HepG2 (cell line): ENCODE results near the gene L3MBTL4. TPM values are rescaled to one million over a fixed set of nuclear protein-coding genes. Genes with fewer than 3 reads are reported as not detected.

Experiments
- ATAC-seq: fragments of 200-7000 bp; cut with Tn5 transposase; 3 replicates; pipeline ENCODE4 v1.9.1; 2020; ENCODE audit warnings: mild to moderate bottlenecking, moderate library complexity
- BruUV-seq: library from RNA; stranded (reverse); fragments of 400-500 nt; replicated peaks from 2 replicates; lab custom pipeline; 2021; lab: Mats Ljungman, UMichigan
- CTCF ChIA-PET: fragments of 300-600 bp; formaldehyde crosslinking; extraction: SDS; loops from one replicate; lab custom pipeline; 2021; ENCODE audit warnings: low total read pairs, inconsistent platforms, low intra/inter-chr PET ratio; lab: Yijun Ruan, JAX
- POLR2A ChIA-PET: fragments of 350-600 bp; sonication (Branson Sonifier 250); formaldehyde crosslinking; loops from one replicate; lab custom pipeline; 2020; ENCODE audit warnings: antibody characterized with exemption, inconsistent platforms; lab: Yijun Ruan, JAX
- DNase-seq: peaks from one replicate; pipeline ENCODE4 v3.0.0-alpha.2; 2015; ENCODE audit warnings: low spot score
- FAIRE-seq: peaks from 3 replicates; lab custom pipeline; 2011; peaks lifted over from hg19 to GRCh38; lab: Jason Lieb, UNC
- H2AFZ ChIP-seq: one replicate; pipeline ENCODE4 v1.6.1; 2011; ENCODE audit warnings: low read length, inconsistent platforms
- H3K27ac ChIP-seq: fragments of 300-600 bp; 3 replicates; pipeline ENCODE4 v1.8.0; 2011; ENCODE audit warnings: mixed run types, mild to moderate bottlenecking, mixed read lengths, low read length, inconsistent platforms; ENCODE audit not compliant: insufficient read depth; ENCODE audit errors: extremely low read length
- H3K27me3 ChIP-seq, 2 experiments: fragments of 200-600 bp in 1 of 2; 2 replicates in 1 of 2; 3 replicates in 1 of 2; pipeline versions ENCODE4 v1.6.0 to v1.8.0; 2011; ENCODE audit warnings: low read length in 2 of 2, mild to moderate bottlenecking in 2 of 2, moderate library complexity in 2 of 2, inconsistent platforms in 1 of 2; ENCODE audit not compliant: insufficient read depth in 2 of 2, control insufficient read depth in 1 of 2
- H3K36me3 ChIP-seq, 2 experiments: fragments of 200-600 bp in 1 of 2; replicated peaks in 1 of 2; 2 replicates in 1 of 2; 3 replicates in 1 of 2; pipeline versions ENCODE4 v1.5.1 to v1.8.0; 2011; ENCODE audit warnings: low read length in 2 of 2, inconsistent platforms in 1 of 2; ENCODE audit not compliant: insufficient read depth in 2 of 2, control insufficient read depth in 1 of 2
- H3K4me1 ChIP-seq: 2 replicates; pipeline ENCODE4 v1.5.1; 2012; ENCODE audit warnings: low read length, inconsistent platforms; ENCODE audit not compliant: insufficient read depth
- H3K4me2 ChIP-seq: 2 replicates; pipeline ENCODE4 v1.6.0; 2011; ENCODE audit warnings: low read depth, low read length, inconsistent platforms
- H3K4me3 ChIP-seq, 3 experiments: fragments of 200-600 bp in 1 of 3; sonication (generic), shearing (Covaris generic) in 1 of 3; replicated peaks in 1 of 3; 2 replicates each; pipeline ENCODE4 v1.5.1; 2011 to 2016; ENCODE audit warnings: low read length in 3 of 3, inconsistent platforms in 2 of 3, low read depth in 2 of 3, mild to moderate bottlenecking in 2 of 3, control low read depth in 1 of 3, mixed read lengths in 1 of 3; ENCODE audit not compliant: insufficient read depth in 1 of 3
- H3K79me2 ChIP-seq: one replicate; pipeline ENCODE4 v1.6.1; 2011; ENCODE audit warnings: low read length, inconsistent platforms; ENCODE audit not compliant: insufficient read depth
- H3K9ac ChIP-seq: 2 replicates; pipeline ENCODE4 v1.6.0; 2011; ENCODE audit warnings: mild to moderate bottlenecking, low read depth, low read length, inconsistent platforms; ENCODE audit not compliant: insufficient read depth
- H3K9me3 ChIP-seq: 2 replicates; pipeline ENCODE4 v1.5.1; 2012; ENCODE audit warnings: mild to moderate bottlenecking, low read length
- H4K20me1 ChIP-seq: 2 replicates; pipeline ENCODE4 v1.6.0; 2011; ENCODE audit warnings: inconsistent platforms, mild to moderate bottlenecking, low read length, moderate library complexity; ENCODE audit not compliant: insufficient read depth
- GZF1 ChIP-seq: sonication (generic); formaldehyde crosslinking; IDR thresholded peaks from 2 replicates; pipeline ENCODE4 v1.5.1; 2020; ENCODE audit warnings: mild to moderate bottlenecking, missing genetic modification reagents
- MAFG ChIP-seq: sonication (generic); formaldehyde crosslinking; IDR thresholded peaks from 2 replicates; pipeline ENCODE4 v1.5.1; 2020; ENCODE audit warnings: mild to moderate bottlenecking, missing genetic modification reagents
- REPIN1 ChIP-seq: sonication (generic); formaldehyde crosslinking; IDR thresholded peaks from 2 replicates; pipeline ENCODE4 v1.8.0; 2022; ENCODE audit warnings: missing genetic modification reagents, low read depth, mild to moderate bottlenecking, borderline replicate concordance
- SYNCRIP ChIP-seq: fragments of 200-400 bp; formaldehyde crosslinking; IDR thresholded peaks from 2 replicates; pipeline ENCODE4 v1.6.1; 2018; ENCODE audit warnings: mild to moderate bottlenecking, low read depth, low read length; ENCODE audit not compliant: insufficient read depth
- ZNF136 ChIP-seq: sonication (generic); formaldehyde crosslinking; IDR thresholded peaks from 2 replicates; pipeline ENCODE4 v1.8.1; 2022; ENCODE audit warnings: low read depth, mild to moderate bottlenecking, moderate library complexity, missing genetic modification reagents
- ZNF138 ChIP-seq: sonication (generic); formaldehyde crosslinking; IDR thresholded peaks from 2 replicates; pipeline ENCODE4 v1.5.0; 2020; ENCODE audit warnings: mild to moderate bottlenecking, low read depth, missing genetic modification reagents
- ZNF468 ChIP-seq: sonication (generic); formaldehyde crosslinking; IDR thresholded peaks from 2 replicates; pipeline ENCODE4 v1.8.0; 2022; ENCODE audit warnings: mild to moderate bottlenecking, moderate library complexity, missing genetic modification reagents
- ZNF484 ChIP-seq: sonication (generic); formaldehyde crosslinking; IDR thresholded peaks from 2 replicates; pipeline ENCODE4 v1.5.1; 2020; ENCODE audit warnings: mild to moderate bottlenecking, low read depth, missing genetic modification reagents, borderline replicate concordance
- ZSCAN22 ChIP-seq: sonication (generic); formaldehyde crosslinking; IDR thresholded peaks from 2 replicates; pipeline ENCODE4 v1.4.0; 2020; ENCODE audit warnings: mild to moderate bottlenecking, missing genetic modification reagents
- WGBS: methylation state at CpG from one replicate; pipeline ENCODE4 v1.1.6; 2017; ENCODE audit warnings: low lambda C conversion rate; 5-methylcytosine and 5-hydroxymethylcytosine counted together
- in situ Hi-C: cut with HindIII; loops from 2 replicates; pipeline ENCODE4 v1.10.0; 2017; ENCODE audit warnings: low pct_unique_long_range_greater_than_20kb; ENCODE audit not compliant: extremely low pct_ligation_motif_present
- intact Hi-C: fragments of 100-400 bp; cut with micrococcal nuclease; formaldehyde crosslinking; loops from one replicate; pipeline ENCODE4 v1.10.0; 2022; ENCODE audit not compliant: unreplicated experiment
- polyA plus RNA-seq, 8 experiments: library from polyadenylated mRNA; depleted of rRNA in 3 of 8; stranded (reverse) in 7 of 8; unstranded in 1 of 8; fragments of >200 nt; fragmentation: Illumina TruSeq in 4 of 8; extraction: Trizol in 4 of 8; gene quantifications; 2 replicates each; pipeline versions ENCODE4 v1.2.1 to v1.2.3, GENCODE V29; 2011 to 2016; ENCODE audit warnings: low read depth in 4 of 8, missing spikeins in 1 of 8, mixed read lengths in 1 of 8; ENCODE audit not compliant: insufficient read depth in 1 of 8
- total RNA-seq, 5 experiments: library from RNA; depleted of rRNA; stranded (reverse); fragments of >200 nt; fragmentation: Illumina TruSeq; extraction: Trizol; gene quantifications; 2 replicates each; pipeline ENCODE4 v1.2.3, GENCODE V29; 2016; ENCODE audit warnings: low read depth in 1 of 5
- TF ChIP-seq, protein P1 (sequence below): sonication (generic); formaldehyde crosslinking; IDR thresholded peaks from 2 replicates; pipeline ENCODE4 v1.5.0; 2020; ENCODE audit warnings: missing genetic modification reagents, mild to moderate bottlenecking, borderline replicate concordance
- TF ChIP-seq, protein P2 (sequence below): sonication (generic); formaldehyde crosslinking; IDR thresholded peaks from 2 replicates; pipeline ENCODE4 v1.4.0; 2020; ENCODE audit warnings: mild to moderate bottlenecking, missing genetic modification reagents
- TF ChIP-seq, protein P3 (sequence below): sonication (generic); formaldehyde crosslinking; IDR thresholded peaks from 2 replicates; pipeline ENCODE4 v1.5.1; 2020; ENCODE audit warnings: mild to moderate bottlenecking, missing genetic modification reagents, borderline replicate concordance

The L3MBTL4 gene
- total and polyA plus RNA-seq, 2 of the 13 experiments (the other 11 are each of a cell fraction or from before 2014, with no cell fraction given), result 10.8 to 13.3 TPM

DNA sequence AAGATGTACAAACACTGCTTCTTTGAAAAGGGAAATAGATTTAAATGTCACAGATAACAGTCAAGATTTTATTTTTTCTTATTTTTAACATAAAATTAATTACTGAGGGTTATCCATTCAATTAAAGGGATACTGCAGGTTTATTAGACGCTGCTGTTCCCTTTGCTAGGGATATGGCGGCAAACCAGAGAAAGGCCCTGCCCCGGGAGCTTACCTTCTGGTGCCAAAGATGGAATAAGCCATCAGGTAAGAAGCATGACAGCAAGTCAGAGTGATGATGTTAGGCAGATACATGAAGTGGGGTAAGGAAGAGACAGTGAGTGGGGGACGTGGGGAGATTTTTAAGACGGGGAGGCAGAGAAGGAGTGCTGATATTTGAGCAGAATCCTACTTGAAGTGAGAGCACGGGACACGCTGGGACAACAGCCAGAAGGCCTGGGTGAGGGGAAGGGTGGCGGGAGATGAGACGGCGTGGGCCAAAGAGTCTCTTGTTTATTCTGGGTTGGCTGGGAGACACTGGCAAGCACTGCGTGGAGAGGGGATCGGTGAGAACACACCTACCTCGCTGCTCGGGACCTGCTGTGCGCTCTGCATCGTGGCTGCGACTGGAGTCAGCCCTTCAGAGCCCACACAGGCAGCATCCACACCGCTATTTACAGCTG lies 268.9 kb downstream of the L3MBTL4 start:
- intact Hi-C loops, result no loop called here
- Histone ChIP-seq H3K4me3 (no peak overlapping the region), H3K36me3 (peaks cover 0 to 5% of the 10 kb centered on the region in 2 experiments; a peak in 2 of 5 replicates), H3K9ac (no peak overlapping the region), H3K4me1 (no peaks in the 10 kb centered on the region), H3K27me3 (no peaks in the 10 kb centered on the region), H3K79me2 (no peaks in the 10 kb centered on the region), H3K4me2 (no peak overlapping the region), H3K9me3 (no peaks in the 10 kb centered on the region), H3K27ac (no peak overlapping the region), H2AFZ (no peak overlapping the region), H4K20me1 (no peaks in the 10 kb centered on the region)
- no TSS peak for BruUV-seq
- WGBS, result 94% methylated on average over 13 of the region's 18 CpGs
- in situ Hi-C loops, result no loop called here
- FAIRE-seq, result no peak
- POLR2A ChIA-PET, result no interaction called here
- CTCF ChIA-PET, result no interaction called here
- no peak for ATAC-seq
- DNase-seq, result no peak
- TF ChIP-seq GZF1 (CRISPR knock-in tag) (no peak), SYNCRIP (no peak), MAFG (CRISPR knock-in tag) (no peak), ZNF468 (CRISPR knock-in tag) (no peak), REPIN1 (CRISPR knock-in tag) (no peak), ZNF138 (CRISPR knock-in tag) (no peak), ZSCAN22 (no peak), ZNF484 (no peak), ZNF136 (CRISPR knock-in tag) (no peak)
- TF ChIP-seq, protein P1, sequence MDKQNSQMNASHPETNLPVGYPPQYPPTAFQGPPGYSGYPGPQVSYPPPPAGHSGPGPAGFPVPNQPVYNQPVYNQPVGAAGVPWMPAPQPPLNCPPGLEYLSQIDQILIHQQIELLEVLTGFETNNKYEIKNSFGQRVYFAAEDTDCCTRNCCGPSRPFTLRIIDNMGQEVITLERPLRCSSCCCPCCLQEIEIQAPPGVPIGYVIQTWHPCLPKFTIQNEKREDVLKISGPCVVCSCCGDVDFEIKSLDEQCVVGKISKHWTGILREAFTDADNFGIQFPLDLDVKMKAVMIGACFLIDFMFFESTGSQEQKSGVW (CRISPR knock-in tag), result no peak
- TF ChIP-seq, protein P2, sequence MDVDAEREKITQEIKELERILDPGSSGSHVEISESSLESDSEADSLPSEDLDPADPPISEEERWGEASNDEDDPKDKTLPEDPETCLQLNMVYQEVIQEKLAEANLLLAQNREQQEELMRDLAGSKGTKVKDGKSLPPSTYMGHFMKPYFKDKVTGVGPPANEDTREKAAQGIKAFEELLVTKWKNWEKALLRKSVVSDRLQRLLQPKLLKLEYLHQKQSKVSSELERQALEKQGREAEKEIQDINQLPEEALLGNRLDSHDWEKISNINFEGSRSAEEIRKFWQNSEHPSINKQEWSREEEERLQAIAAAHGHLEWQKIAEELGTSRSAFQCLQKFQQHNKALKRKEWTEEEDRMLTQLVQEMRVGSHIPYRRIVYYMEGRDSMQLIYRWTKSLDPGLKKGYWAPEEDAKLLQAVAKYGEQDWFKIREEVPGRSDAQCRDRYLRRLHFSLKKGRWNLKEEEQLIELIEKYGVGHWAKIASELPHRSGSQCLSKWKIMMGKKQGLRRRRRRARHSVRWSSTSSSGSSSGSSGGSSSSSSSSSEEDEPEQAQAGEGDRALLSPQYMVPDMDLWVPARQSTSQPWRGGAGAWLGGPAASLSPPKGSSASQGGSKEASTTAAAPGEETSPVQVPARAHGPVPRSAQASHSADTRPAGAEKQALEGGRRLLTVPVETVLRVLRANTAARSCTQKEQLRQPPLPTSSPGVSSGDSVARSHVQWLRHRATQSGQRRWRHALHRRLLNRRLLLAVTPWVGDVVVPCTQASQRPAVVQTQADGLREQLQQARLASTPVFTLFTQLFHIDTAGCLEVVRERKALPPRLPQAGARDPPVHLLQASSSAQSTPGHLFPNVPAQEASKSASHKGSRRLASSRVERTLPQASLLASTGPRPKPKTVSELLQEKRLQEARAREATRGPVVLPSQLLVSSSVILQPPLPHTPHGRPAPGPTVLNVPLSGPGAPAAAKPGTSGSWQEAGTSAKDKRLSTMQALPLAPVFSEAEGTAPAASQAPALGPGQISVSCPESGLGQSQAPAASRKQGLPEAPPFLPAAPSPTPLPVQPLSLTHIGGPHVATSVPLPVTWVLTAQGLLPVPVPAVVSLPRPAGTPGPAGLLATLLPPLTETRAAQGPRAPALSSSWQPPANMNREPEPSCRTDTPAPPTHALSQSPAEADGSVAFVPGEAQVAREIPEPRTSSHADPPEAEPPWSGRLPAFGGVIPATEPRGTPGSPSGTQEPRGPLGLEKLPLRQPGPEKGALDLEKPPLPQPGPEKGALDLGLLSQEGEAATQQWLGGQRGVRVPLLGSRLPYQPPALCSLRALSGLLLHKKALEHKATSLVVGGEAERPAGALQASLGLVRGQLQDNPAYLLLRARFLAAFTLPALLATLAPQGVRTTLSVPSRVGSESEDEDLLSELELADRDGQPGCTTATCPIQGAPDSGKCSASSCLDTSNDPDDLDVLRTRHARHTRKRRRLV, result no peak
- TF ChIP-seq, protein P3, sequence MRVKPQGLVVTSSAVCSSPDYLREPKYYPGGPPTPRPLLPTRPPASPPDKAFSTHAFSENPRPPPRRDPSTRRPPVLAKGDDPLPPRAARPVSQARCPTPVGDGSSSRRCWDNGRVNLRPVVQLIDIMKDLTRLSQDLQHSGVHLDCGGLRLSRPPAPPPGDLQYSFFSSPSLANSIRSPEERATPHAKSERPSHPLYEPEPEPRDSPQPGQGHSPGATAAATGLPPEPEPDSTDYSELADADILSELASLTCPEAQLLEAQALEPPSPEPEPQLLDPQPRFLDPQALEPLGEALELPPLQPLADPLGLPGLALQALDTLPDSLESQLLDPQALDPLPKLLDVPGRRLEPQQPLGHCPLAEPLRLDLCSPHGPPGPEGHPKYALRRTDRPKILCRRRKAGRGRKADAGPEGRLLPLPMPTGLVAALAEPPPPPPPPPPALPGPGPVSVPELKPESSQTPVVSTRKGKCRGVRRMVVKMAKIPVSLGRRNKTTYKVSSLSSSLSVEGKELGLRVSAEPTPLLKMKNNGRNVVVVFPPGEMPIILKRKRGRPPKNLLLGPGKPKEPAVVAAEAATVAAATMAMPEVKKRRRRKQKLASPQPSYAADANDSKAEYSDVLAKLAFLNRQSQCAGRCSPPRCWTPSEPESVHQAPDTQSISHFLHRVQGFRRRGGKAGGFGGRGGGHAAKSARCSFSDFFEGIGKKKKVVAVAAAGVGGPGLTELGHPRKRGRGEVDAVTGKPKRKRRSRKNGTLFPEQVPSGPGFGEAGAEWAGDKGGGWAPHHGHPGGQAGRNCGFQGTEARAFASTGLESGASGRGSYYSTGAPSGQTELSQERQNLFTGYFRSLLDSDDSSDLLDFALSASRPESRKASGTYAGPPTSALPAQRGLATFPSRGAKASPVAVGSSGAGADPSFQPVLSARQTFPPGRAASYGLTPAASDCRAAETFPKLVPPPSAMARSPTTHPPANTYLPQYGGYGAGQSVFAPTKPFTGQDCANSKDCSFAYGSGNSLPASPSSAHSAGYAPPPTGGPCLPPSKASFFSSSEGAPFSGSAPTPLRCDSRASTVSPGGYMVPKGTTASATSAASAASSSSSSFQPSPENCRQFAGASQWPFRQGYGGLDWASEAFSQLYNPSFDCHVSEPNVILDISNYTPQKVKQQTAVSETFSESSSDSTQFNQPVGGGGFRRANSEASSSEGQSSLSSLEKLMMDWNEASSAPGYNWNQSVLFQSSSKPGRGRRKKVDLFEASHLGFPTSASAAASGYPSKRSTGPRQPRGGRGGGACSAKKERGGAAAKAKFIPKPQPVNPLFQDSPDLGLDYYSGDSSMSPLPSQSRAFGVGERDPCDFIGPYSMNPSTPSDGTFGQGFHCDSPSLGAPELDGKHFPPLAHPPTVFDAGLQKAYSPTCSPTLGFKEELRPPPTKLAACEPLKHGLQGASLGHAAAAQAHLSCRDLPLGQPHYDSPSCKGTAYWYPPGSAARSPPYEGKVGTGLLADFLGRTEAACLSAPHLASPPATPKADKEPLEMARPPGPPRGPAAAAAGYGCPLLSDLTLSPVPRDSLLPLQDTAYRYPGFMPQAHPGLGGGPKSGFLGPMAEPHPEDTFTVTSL (CRISPR knock-in tag), result no peak
